ENCODE data around the gene C2orf74. TPM values are rescaled to one million over a fixed set of nuclear protein-coding genes. Genes with fewer than 3 reads are reported as not detected.
"Not testable (repeated sequence)": the region's sequence is repeated elsewhere in the genome, so short reads cannot be mapped to it uniquely, and the experiment has no call there.

C2orf74 gene
- 32.9 and 39.1 TPM in 2 replicates for total RNA-seq
- 33.1 TPM for polyA plus RNA-seq (2012)

DNA sequence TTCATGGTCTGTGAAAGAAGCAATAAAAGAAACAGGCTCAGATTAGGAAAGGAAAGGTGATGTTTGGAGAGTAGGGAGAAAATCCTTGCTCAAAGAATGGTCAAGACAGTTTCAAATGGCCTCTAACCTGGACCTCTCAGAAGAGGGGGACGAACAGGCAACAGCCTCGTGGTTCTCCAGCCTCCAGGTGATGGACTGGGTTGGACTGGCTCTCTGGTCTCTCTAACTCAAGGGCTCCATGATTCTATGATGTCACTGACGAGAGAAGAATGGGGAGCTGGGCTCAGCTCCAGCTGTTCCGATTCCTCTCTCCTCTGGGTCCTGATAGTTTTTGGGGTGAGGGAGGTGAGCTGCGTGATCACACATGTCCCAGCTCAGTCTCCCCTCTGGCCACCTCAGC lies at the start of gene C2orf74:
Gene C2orf74 (plus strand): TSS at position 301 of the 400 bp plus-strand sequence. CDS start 327 bp downstream, outside the sequence.
- DNase-seq (ENCODE audit: low read depth): no peak

DNA sequence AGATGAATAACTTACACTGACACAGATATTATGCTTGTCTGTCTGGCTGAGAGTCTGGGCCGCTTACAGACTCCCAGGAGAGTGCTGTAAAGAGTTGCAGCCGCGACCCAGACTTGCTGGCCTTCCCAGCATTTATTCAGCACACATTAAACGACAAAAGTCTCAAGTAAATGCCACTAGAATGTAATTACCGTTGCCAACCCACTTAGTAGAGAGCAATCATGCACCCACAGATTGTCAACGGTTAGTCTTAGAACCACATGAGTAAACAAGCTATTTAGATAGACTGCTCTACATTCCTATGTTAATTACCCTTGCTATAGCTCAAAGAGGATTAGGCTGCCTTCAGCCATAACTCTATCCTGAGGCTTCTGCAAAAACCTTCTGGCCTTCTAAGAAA lies 47.8 kb upstream of the C2orf74 start:
- no peak for DNase-seq (ENCODE audit: low read depth)

DNA sequence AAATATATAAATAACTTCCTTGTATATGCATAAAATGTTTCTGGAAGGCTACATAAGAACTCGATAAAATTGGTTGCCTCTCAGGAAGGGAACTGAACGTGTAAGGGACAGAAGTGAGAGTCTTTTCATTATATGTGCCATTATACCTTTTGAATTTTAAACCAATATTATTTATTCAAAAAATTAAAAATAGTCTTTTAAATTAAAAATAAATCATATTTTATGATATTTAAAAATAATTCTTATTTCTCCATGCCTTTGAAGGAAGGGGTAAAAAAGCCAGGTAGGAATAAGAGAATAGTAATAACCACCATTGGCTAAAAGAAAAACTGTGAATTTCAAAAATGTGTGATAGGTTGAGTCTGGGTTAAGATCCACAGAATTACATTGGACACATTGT lies 45.7 kb upstream of the C2orf74 start:
- no peak for DNase-seq (ENCODE audit: low read depth)

DNA sequence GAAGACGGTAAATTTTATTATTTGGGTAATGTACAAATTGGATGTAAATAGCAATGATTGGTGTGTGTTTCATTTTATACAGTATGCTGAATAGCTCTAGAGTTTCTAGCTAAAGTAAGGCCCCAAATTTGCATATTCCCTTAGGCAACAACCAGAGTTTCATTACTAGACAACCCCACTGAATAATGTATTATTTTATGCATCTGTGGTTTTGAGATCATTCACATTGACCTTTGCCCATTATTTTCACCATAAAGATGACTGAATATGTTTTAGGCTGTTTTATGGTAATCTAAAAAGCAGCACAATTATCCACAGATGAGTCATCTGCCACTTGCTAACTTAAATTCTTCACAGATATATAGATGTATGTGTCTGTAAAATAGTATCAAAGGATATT lies 44.5 kb upstream of the C2orf74 start:
- no peak for DNase-seq (ENCODE audit: low read depth)

DNA sequence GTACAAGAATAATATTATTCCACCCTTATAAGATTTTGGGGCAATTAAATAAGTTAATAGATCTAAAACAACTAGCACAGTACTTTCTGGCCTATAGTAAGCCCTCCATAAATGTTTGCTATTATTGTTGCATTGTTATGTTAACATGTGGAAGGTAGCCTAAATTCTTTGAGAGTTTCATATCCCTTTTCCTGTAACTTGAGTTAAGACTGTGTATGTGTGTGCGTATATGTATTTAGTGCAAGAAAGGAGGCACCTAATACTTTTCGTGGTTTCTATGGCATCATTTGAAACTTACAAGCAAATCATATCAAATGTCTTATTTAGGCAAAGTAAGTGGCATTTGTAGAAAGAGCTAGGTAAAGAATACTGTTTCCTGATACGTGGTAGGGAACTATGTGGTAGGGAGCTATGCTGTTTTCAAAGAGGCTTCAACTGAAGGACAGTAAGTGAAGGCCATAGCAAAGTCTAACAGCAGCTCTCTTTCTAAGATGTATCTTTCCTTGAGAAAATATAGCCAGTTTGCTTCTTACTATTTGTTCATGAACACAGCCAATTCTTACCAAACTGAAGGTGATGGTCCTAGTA lies 36.8 kb upstream of the C2orf74 start:
- DNase-seq (ENCODE audit: low read depth): no peak

DNA sequence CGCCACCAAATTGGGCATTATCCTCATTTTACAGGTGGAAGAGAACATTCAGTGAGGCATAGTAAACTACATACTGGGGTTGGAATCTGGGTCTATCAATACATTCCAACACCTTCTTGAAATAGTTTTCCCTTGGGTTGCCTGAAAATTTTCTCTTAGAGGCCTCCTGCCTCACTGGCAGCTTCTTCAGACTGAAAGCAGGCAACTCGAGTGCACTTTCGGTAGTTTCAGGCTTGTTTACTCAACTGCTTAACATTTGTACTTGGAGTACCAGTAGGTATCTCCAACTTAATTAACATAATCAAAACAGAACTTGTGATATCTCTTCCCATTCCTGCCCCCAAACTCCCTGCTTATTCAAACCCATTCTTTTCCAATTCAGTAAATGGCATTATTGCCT lies 36.2 kb upstream of the C2orf74 start:
- no peak for DNase-seq (ENCODE audit: low read depth)

DNA sequence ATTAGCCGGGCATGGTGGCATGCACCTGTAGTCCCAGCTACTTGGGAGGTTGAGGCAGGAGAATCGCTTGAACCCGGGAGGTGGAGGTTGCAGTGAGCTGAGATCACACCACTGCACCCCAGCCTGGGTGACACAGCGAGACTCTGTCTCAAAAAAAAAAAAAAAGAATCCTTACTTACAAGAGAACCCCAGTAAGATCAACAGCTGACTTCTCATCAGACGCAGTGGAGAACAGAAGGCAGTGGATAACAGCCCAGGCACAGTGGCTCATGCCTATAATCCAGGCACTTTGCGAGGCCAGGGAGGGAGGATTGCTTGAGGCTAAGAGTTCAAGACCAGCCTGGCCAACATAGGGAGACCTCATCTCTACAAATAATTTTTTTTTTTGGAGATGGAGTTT lies 33.9 kb upstream of the C2orf74 start:
- not testable (repeated sequence) for DNase-seq (ENCODE audit: low read depth)

DNA sequence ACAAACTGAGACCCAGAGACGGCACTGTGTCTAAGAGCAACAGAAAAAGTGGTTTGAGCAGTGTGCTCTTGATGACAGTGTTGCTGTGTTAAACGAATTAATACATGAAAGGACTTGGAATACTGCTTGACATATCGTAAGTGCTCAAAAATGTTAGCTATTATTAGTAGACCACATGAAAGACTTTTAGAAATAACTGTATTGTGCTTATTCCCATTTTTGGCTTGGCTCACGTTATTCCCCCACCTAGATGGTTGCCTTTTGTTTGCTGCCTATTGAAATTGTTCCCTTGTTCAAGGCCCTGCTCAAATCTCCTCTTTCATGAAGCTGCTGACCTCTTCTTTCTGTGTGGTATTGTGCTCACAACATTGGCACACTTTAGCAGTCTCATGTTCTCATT lies 27.8 kb upstream of the C2orf74 start:
- no peak for DNase-seq (ENCODE audit: low read depth)

DNA sequence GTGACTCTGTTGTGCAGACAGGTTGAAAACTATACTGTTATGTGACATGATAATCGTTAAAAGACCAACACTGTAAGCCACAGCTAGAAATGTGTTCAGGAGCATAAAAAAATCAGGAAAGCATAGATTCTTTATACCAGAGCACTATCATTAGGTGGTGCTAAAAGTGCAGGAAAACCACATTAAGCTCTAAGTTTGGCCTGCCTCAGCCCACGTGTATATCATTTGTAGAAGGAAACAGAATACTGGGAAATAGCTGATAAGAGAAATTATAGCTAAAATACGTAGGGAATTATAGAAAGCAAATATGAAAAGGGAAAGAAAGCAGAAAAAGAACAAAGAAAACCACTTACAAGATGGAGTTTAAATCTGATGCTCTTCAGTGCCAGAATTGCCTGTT lies 26.5 kb upstream of the C2orf74 start:
- DNase-seq (ENCODE audit: low read depth): peak; percentile 11

DNA sequence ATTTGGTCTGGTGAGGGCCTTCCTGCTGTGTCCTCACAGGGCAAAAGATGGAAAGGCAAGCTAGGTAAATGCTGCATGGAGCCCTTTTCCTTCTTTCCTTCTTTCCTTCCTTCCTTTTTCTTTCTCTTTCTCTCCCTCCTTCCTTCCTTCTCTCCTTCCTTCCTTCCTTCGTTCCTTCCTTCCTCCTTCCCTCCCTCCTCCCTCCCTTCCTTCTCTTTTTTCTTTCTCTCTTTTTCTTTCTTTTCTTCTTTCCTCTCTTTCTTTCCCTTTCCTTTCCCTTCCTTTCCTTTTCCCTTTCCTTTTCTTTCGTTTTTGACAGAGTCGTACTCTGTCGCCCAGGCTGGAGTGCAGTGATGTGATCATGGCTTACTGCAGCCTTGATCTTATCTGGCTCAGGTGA lies 23.1 kb upstream of the C2orf74 start:
- no peak for DNase-seq (ENCODE audit: low read depth)

DNA sequence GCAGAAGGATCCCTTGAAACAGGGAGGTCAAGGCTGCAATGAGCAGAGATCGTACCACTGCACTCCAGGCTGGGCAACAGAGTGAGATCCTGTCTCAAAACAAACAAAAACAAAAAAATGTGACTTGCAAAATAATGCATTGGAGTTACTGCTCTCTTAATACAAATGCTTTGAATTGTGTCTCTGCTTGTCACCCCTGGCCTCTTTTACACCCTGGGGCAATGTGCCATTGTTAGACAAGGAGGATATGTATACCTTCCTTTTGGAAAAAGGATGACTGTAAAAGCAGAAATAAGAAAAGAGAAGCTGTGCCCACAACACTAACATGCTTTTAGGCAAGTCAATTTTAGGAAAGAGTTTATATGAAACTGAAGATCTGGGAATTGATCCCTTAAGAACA lies 20.8 kb upstream of the C2orf74 start:
- no peak for DNase-seq (ENCODE audit: low read depth)

DNA sequence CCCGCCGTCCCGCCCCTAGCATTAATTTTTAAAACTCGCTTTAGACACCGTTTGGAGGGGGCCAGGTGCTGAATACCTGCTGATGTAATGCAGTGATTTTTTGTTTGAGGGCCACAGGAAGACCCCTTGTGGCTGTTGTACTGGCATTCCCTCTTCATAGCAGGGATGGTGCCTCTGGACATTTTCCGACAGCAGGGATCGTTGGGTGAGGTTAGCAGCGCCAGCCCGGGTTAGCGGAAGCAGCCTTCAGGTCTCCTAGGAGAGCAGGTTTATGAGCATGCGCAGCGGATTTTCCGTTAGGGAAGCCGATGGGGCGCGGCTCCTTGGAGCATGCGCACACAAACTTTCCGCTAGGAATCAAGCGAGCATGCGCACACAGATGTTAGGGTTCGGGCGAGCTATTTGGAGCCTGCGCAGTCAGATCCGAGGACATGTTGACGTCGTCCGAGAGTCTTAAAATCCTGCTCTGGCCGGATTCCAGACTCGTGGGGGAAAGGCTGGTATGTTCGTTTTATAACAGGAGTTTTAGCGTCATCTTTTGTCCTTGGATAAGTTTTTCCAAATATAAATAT lies 17.2 kb upstream of the C2orf74 start:
- DNase-seq (ENCODE audit: low read depth): peak; percentile 99

DNA sequence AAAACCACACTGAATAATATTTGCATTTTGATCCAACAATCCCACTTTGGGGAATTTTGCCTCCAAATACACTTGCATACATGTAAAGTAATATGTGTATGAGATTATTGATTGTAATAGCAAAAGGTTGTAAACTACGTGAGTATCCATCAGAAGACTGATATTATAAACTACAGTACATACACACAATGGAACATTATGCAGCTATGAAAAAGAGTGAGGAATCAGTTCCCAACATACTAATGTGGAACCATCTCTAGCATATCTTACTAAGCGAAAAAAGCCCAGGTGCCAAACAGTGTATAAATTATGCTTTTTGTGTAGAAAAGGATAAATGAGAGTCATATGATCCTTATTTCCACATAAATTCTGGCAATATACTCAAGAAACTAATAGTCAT lies 16.0 kb upstream of the C2orf74 start:
- no peak for DNase-seq (ENCODE audit: low read depth)

DNA sequence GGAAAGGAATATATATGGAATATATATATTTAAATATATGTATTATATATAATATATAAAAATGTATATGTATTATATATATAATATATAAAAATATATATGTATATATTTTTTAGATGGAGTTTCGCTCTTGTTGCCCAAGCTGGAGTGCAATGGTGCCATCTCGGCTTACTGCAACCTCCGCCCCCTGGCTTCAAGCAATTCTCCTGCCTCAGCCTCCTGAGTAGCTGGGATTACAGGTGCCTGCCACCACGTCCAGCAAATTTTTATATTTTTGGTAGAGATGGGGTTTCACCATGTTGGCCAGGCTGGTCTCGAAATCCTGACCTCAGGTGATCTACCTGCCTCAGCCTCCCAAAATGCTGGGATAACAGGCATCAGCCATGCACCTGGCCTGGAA lies 13.9 kb upstream of the C2orf74 start:
- DNase-seq (ENCODE audit: low read depth): not testable (repeated sequence)

DNA sequence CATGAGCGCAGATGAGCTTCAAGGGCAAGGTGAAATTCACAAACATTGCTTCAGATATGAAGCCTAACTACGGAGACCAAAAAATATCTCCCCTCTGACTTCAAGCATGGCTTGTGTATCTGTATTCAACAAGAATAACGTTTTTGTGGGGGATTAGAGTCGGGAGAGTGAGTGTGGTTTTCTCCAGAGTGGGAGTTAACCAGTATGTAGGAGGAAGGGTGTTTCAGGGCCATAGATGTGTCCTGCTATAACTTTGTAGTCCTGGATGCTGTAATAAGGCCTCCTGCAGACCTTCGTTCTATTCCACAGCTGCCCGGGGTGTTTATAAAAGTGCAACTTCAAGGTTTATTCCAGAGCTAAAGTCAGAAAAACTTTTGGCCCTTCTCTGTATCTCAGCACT lies 12.9 kb upstream of the C2orf74 start:
- DNase-seq (ENCODE audit: low read depth): no peak

DNA sequence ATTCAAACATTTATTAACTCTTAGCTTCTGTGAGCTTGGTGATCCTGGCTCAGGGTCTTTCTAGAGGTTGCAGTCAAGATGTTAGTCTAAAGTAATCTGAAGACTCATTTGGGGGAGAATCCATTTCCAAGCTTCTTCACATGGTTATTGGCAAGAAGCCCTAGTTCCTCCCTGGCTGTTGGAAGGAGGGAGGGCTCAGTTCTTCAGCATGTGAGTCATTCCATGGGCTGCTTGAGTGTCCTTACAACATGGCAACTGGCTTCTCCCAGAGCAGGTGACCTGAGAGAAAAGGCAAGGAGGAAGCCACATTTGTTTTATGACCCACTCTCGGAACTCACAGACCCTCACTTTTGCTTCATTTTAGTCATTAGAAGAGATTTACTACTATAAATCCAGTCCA lies 10.6 kb upstream of the C2orf74 start:
- DNase-seq (ENCODE audit: low read depth): peak; percentile 47

DNA sequence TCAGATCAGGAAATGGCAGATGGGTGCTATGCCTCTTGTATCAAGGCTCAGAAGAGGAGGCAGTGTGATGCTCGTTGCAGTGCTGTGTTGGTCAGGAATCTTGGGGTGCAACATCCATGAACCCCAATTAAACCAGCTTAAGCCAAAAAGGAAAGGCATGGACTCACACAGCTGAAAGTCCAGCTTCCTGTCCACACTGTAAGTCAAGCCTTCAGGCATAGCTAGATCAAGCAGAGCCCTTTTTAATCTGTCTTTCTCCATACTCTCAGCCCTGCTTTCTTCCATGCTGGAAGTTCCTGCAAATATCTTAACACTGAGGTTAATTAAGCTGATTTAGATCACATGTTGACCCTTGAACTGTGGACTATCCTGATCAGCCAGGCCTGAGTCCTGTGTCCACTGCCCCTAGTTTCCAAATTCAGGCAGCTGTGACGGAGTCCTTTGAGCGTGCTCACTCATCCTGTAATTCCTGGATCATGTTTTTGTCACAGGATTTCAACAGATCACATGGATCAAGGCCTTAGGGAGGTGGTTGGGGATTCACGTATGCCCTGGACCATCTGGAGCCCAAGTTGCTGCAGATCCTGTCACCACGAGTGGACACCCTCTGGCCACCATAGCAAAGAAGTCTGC lies 4.5 kb upstream of the C2orf74 start:
- no peak for DNase-seq (ENCODE audit: low read depth)

DNA sequence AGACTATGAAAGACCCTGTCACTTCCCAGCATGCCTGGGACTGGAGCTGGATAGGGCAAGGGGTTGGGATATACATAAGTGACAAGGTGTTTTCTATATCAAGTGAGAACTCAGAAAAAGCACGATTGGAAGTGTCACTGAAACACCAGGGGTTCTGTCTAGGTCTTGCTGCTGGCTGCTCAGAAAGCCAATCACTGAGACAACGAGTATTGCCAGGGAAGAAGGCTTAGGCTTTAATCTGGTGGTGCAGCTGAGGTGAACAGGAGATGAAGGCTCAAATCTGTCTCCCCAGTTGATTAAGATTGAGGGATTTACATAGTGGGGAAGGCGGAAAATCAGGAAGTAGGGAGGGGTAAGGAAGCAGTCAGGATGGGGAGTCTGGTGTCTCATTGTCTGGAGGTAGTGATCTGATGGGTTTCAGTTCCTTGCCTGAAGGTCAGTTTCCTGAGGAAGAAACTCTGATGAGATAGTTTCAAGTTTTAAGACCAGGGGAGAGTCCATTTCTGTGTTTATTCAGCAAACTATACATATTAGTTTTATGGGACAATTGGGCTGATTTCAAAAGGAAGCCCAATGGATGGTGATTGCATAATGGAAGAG lies 3.5 kb upstream of the C2orf74 start:
- DNase-seq (ENCODE audit: low read depth): no peak

DNA sequence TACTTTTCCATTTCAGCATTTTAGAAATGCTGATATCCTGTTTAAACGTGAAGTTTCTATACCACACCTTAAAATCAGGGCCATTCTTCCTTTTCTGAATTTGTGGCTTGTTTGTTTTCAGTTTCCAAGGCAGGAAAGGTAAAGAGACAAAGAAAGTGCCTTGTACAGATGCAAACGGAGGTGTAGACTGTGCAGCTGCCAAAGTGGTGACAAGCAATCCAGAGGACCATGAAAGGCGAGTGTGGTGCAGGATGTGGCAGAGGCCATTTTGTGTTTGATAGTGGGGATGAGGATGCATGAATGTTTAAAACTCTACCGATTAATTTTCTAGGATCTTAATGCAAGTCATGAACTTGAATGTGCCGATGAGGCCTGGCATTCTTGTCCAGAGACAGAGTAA lies 733 bp downstream of the C2orf74 start:
- no peak for DNase-seq (ENCODE audit: low read depth)

DNA sequence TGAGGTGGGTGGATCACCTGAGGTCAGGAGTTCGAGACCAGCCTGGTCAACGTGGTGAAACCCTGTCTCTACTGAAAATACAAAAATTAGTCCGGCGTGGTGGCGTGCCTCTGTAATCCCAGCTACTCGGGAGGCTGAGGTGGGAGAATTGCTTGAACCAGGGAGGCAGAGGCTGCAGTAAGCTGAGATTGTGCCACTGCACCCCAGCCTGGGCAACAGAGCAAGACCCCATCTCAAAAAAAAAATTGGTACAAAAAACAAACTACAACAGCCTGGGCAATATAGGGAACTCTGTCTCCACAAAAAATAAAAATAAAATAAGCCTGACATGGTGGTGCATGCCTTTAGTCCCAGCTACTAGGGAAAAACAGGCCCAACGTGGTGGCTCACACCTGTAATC lies 3.1 kb downstream of the C2orf74 start:
- not testable (repeated sequence) for DNase-seq (ENCODE audit: low read depth)

DNA sequence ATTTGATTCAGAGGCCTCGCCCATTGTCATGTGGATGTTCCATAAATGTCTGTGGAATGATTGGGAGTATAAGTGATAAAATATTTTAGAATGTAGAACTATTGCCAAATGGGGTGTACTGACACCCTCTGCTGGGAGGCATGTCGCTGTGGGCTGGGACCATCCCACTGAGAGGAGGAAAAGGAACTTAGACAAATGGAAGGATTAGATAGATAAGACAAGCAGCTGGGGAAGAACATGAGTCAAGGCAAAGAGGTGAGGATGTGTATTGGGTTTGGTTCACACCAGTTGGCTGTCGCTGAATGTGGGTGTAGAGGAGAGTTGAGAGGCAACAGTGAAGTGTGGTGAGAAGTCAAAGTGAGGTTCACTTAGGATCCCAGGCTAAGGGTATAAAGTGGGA lies 4.0 kb downstream of the C2orf74 start:
- DNase-seq (ENCODE audit: low read depth): peak; percentile 53

DNA sequence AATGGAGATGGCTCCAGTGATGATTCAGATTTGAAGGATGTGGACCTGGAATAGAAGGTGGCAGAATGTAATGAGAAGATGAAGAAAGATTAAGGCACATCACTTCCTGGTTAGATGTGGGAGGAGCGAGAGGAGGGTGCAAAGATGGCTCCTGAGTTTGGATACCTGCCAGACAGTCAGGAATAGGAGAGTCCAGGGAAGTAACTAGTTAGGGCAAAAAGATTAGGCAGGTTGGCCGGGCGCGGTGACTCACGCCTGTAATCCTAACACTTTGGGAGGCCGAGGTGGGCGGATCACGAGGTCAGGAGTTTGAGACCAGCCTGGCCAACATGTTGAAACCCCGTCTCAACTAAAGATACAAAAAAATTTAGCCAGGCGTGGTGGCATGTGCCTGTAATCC lies 5.6 kb downstream of the C2orf74 start:
- DNase-seq (ENCODE audit: low read depth): no peak

DNA sequence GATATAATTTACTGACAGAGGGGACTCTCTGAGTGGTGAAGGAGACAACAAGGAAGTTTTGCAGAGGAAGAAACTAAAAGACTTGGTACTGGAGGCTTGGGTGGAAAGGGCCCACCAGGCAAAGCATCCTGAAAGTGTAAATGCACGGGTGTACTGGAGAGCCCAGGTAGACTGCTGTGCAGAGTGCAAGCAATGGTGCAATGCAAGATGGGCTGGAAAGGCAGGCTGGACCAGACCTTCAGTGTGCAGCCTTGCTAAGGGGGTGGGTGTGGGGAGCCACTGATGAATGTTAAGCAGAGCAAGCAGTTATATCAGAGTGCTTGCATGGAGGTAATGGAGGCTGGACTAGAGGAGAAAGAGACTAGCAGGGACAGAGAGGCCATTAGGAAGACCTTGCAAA lies 10.7 kb downstream of the C2orf74 start:
- no peak for DNase-seq (ENCODE audit: low read depth)
